VCaP (cell line): ENCODE data around the gene NUDT13.
A peak's percentile ranks its signal among the peaks of the same experiment; 100 is the strongest.
"Not testable (repeated sequence)": the region's sequence is repeated elsewhere in the genome, so short reads cannot be mapped to it uniquely, and the experiment has no call there.

ENCODE experiments used
- H3K27ac ChIP-seq: fragments of 450-650 bp; 2 replicates; pipeline ENCODE4 v1.5.1; 2017
- CTCF ChIP-seq: fragments of 450-650 bp; conservative IDR thresholded peaks from 2 replicates; pipeline ENCODE4 v1.5.1; 2017; ENCODE audit warnings: mild to moderate bottlenecking, moderate library complexity

The NUDT13 gene

GRCh38 chr10:73131913-73132686 lies 21.8 kb downstream of the NUDT13 start:
- no peak for TF ChIP-seq CTCF
- peak overlapping the region; percentile 48 for H3K27ac ChIP-seq

- no peak overlapping the region for H3K27ac ChIP-seq
- TF ChIP-seq CTCF, result no peak
These were observed 24.5 kb downstream of the NUDT13 start for GRCh38 chr10:73134727-73135126.

- H3K27ac ChIP-seq, result no peak overlapping the region
- TF ChIP-seq CTCF, result no peak
These were observed 26.4 kb downstream of the NUDT13 start for GRCh38 chr10:73136627-73137026.

GRCh38 chr10:73139251-73139650 lies 29.0 kb downstream of the NUDT13 start:
- no peak overlapping the region for H3K27ac ChIP-seq
- no peak for TF ChIP-seq CTCF

- H3K27ac ChIP-seq, result no peak overlapping the region
- TF ChIP-seq CTCF, result no peak
These were observed 31.3 kb downstream of the NUDT13 start for GRCh38 chr10:73141603-73142002.

GRCh38 chr10:73150633-73151413 lies 40.6 kb downstream of the NUDT13 start:
- not testable (repeated sequence) for H3K27ac ChIP-seq

- no peak overlapping the region for H3K27ac ChIP-seq
- no peak for TF ChIP-seq CTCF
These were observed 41.8 kb downstream of the NUDT13 start for GRCh38 chr10:73152009-73152408.

- no peak for TF ChIP-seq CTCF
These were observed 45.8 kb downstream of the NUDT13 start for GRCh38 chr10:73156054-73156453.

More at GRCh38 chr10:73156054-73156453, 45.8 kb downstream of the NUDT13 start:
- no peak overlapping the region for H3K27ac ChIP-seq
